ENCODE measurements around the gene OR2L8.

Gene OR2L8

DNA sequence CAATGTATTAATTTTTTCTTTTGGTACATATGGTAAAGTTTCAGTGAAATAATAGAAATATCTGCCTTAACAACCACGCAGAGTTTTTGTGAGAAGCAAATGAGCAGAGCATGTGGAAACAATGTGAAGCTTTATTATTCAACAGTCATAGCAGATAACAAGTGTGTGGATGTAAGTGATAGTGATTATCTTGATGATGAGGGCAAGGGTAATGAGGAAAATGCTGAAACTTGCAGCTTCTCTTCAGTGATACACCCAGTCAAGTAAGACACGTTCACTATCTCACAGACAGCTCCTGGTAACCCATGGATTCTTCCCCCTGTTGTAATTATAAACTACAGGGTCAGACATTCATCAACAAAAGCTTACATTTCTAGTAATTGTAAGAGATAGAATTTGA lies 50.2 kb downstream of the OR2L8 start:
- no peak for DNase-seq

Measured in fibroblast of upper back skin (primary cell).